Measurements from ENCODE around the gene SINHCAF. TPM values are rescaled to one million over a fixed set of nuclear protein-coding genes. Genes with fewer than 3 reads are reported as not detected.

SINHCAF gene
- total and polyA plus RNA-seq, 4 donors, result 2.3 to 10.3 (median 4.9) TPM

GRCh38 chr12:31371256-31371620, 45.3 kb upstream of the SINHCAF start:
- no peak overlapping the region for H3K4me3 ChIP-seq (ENCODE audit: low read depth in 1 of 3, low read length in 3 of 3)
- no peak overlapping the region for H3K27ac ChIP-seq (ENCODE audit: low read depth in 1 of 2, low read length in 2 of 2)
- H3K4me1 ChIP-seq (ENCODE audit: control insufficient read depth in 4 of 4, insufficient read depth in 4 of 4, low read length in 3 of 4), result no peaks in the 10 kb centered on the region
- no peak for DNase-seq (ENCODE audit: low spot score)
- H3K27me3 ChIP-seq (ENCODE audit: control insufficient read depth in 4 of 4, insufficient read depth in 4 of 4, low read length in 3 of 4), result no peaks in the 10 kb centered on the region
- no peaks in the 10 kb centered on the region for H3K9me3 ChIP-seq (ENCODE audit: control insufficient read depth in 4 of 4, low read length in 3 of 4)
- H3K36me3 ChIP-seq (ENCODE audit: control insufficient read depth in 4 of 4, insufficient read depth in 3 of 4, low read depth in 1 of 4, low read length in 3 of 4), result no peaks in the 10 kb centered on the region
- no peak for TF ChIP-seq ZBTB33 (IDR thresholded peaks at IDR 0.05)
- no peak for TF ChIP-seq JUND (IDR thresholded peaks at IDR 0.05)
- TF ChIP-seq RXRA (IDR thresholded peaks at IDR 0.05), result no peak
- no peak for TF ChIP-seq YY1 (IDR thresholded peaks at IDR 0.05)
- no peak for TF ChIP-seq FOXA2 (IDR thresholded peaks at IDR 0.05)
- TF ChIP-seq TAF1 (conservative IDR thresholded peaks at IDR 0.05), result no peak
- no peak for TF ChIP-seq EGR1 (IDR thresholded peaks at IDR 0.05; ENCODE audit: low read depth in 2 of 2)
- no peak for TF ChIP-seq HNF4A (conservative IDR thresholded peaks at IDR 0.05)
- TF ChIP-seq GABPA (IDR thresholded peaks at IDR 0.05 in 1 of 2, conservative IDR thresholded peaks at IDR 0.05 in 1 of 2), result no peak
- no peak for TF ChIP-seq REST (IDR thresholded peaks at IDR 0.05)
- TF ChIP-seq CTCF (IDR thresholded peaks at IDR 0.05; ENCODE audit: low read depth, low read length, missing input control), result no peak
- TF ChIP-seq HNF4G (IDR thresholded peaks at IDR 0.05), result no peak
- TF ChIP-seq NR2F2 (IDR thresholded peaks at IDR 0.05), result no peak
- TF ChIP-seq RAD21 (IDR thresholded peaks at IDR 0.05), result no peak
- no peak for TF ChIP-seq ATF3 (IDR thresholded peaks at IDR 0.05)
- no peak for TF ChIP-seq MAX (IDR thresholded peaks at IDR 0.05)
- no peak for TF ChIP-seq FOXA1 (IDR thresholded peaks at IDR 0.05)
- no peak for TF ChIP-seq SP1 (IDR thresholded peaks at IDR 0.05)
- WGBS, result 89% methylated on average over 2 of the region's 2 CpGs
- H3K9ac ChIP-seq (ENCODE audit: low read depth in 1 of 2, low read length in 2 of 2), result no peak overlapping the region

All from liver (tissue), 9 donors.